ENCODE measurements around the gene KAT2B. TPM values are rescaled to one million over a fixed set of nuclear protein-coding genes. Genes with fewer than 3 reads are reported as not detected.

Gene KAT2B
- total and polyA plus RNA-seq, 2 of the 8 experiments (the other 6 are each of a cell fraction or from before 2014, with no cell fraction given) = 0.24 to 0.91 TPM

DNA sequence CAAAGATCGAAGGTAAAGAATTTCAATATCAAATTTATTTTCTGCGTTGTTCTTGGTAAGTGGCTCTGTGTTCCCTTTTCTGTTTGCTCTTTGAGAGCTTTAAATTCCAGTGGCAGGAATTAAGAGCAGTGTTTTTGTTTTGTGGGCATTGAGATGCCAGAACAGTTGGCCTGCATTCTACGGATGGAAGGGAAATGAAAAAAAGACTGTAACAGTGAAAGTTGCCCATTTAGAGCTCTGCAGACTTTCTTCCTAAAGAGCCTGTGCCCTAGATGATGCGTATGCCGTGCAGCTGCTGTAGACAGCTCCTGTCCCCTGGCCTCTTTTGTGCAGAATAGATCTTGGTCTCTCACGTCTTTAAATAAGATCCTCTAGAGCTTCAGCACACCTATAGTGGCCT, 58.8 kb downstream of the KAT2B start (continued):
- TF ChIP-seq BACH1 (IDR thresholded peaks at IDR 0.05; ENCODE audit: low read length) (no peak), NANOG (IDR thresholded peaks at IDR 0.05; ENCODE audit: insufficient read depth, low read depth, low read length, poor library complexity, severe bottlenecking) (no peak)
